AG09309 (cell line): ENCODE measurements around the gene HECTD4.

Experiments used
- DNase-seq: peaks from one replicate; pipeline ENCODE4 v3.0.0-alpha.2; 2010; ENCODE audit warnings: low read depth
- H3K4me3 ChIP-seq: 2 replicates; pipeline ENCODE4 v1.5.1; 2011; ENCODE audit warnings: mild to moderate bottlenecking, low read depth, low read length, moderate library complexity; ENCODE audit not compliant: control insufficient read depth
- TF ChIP-seq, protein P1 (sequence below): IDR thresholded peaks from 2 replicates; pipeline ENCODE4 v1.5.1; 2011; ENCODE audit warnings: mild to moderate bottlenecking, low read depth, low read length, inconsistent platforms; ENCODE audit not compliant: insufficient read depth, control insufficient read depth; ENCODE audit errors: missing control alignments

The HECTD4 gene

DNA sequence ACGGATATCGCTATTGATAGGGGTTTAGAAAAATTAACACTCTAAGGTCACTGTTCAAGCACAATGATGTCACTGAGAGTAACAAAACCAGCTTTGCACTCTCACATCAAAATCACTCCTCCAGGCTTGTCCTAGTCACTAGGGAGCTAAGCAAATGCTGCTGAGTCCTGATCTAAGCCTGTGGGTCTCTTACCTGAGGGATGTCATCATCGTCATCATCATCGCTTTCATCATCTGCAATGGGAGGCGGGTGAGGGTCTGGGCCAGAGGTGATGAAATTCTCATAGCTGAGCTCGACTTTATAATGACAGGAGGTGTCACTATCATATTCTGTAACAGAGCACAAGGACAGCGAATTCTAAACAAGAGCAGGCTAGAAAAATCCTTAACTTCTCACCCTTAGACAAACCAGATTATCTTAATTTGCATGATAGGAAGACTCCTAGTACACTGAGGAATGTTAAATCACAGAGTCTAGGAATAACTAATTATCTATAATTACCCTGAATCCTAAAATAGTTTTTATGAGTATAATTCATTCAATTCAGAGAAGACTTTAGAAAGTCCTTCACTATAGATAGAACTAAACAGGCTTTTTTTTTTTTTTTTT, 173.8 kb downstream of the HECTD4 start:
- DNase-seq, result no peak
- TF ChIP-seq, protein P1, sequence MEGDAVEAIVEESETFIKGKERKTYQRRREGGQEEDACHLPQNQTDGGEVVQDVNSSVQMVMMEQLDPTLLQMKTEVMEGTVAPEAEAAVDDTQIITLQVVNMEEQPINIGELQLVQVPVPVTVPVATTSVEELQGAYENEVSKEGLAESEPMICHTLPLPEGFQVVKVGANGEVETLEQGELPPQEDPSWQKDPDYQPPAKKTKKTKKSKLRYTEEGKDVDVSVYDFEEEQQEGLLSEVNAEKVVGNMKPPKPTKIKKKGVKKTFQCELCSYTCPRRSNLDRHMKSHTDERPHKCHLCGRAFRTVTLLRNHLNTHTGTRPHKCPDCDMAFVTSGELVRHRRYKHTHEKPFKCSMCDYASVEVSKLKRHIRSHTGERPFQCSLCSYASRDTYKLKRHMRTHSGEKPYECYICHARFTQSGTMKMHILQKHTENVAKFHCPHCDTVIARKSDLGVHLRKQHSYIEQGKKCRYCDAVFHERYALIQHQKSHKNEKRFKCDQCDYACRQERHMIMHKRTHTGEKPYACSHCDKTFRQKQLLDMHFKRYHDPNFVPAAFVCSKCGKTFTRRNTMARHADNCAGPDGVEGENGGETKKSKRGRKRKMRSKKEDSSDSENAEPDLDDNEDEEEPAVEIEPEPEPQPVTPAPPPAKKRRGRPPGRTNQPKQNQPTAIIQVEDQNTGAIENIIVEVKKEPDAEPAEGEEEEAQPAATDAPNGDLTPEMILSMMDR, result no peak
- no peak overlapping the region for H3K4me3 ChIP-seq

DNA sequence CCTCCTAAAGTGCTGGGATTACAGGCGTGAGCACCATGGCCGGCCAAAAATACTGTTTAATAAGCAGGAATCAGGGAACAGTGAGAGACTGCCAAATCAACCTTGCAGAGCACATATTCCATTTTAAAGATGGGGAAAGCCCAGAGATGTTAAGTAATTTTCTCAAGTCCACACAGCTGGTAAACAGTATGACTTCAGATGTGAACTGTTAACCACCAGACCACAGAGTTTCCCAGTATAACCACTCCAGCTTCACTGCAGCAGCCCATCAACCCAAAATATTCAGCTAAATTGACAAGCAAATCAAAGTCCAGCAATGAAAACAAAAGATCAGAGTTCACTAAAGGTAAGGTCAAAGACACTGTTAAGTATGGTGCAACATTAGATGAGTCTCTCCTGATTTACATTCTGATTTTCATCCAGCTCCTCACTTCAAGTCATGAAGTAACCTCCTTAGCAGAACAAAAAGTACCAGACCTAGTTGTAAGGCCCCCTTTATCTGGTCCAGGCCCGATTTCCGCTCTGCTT, 174.8 kb downstream of the HECTD4 start:
- DNase-seq, result no peak
- TF ChIP-seq, protein P1, result no peak
- H3K4me3 ChIP-seq, result no peak overlapping the region

GRCh38 chr12:112206944-112207343, 175.3 kb downstream of the HECTD4 start:
- TF ChIP-seq, protein P1, result no peak
- DNase-seq, result no peak
- H3K4me3 ChIP-seq, result no peak overlapping the region

GRCh38 chr12:112199136-112199535, 183.1 kb downstream of the HECTD4 start:
- no peak overlapping the region for H3K4me3 ChIP-seq
- no peak for DNase-seq
- TF ChIP-seq, protein P1, result no peak

DNA sequence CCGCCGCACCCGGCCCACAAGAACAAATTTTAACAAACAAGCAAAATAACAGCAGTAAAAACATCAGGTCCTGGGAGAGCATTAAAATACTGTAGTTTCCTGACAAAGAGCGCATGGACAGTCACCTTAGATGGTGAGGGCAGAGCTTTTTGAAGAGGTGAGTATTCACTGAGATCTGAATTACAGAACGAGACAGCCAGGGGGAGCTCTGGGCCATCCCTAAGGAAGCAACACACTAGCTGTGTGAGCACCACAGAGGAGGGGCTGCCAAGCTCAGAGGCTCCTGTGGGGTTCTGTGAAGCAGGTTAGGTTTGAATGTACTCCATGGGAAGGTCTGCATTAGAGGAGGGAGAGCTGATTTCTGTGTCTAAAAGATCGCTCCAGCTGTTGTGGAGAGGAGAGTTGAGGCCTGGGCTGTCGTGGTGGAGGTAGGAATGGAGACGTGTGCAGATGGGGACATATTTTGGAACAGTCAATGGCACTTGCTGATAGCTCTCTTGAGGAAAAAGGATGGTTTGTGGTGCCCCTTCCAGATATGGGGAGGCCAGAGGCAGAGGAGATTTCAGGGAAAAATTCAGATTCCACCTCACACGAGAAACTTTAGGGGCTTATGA, 184.0 kb downstream of the HECTD4 start:
- no peak overlapping the region for H3K4me3 ChIP-seq
- DNase-seq, result no peak
- TF ChIP-seq, protein P1, result peak; percentile 72

- TF ChIP-seq, protein P1, result no peak
- H3K4me3 ChIP-seq, result no peak overlapping the region
- DNase-seq, result no peak
These were observed 185.9 kb downstream of the HECTD4 start for GRCh38 chr12:112196196-112196875.
